Hepatocyte (in vitro differentiated cells): ENCODE data around the gene AHCYL2.

ENCODE experiments used
- CTCF ChIP-seq: fragments of 200-600 bp; sonication (generic); IDR thresholded peaks from 2 replicates; pipeline ENCODE4 v1.5.1; 2016; ENCODE audit warnings: antibody characterized with exemption, mild to moderate bottlenecking; ENCODE audit not compliant: poor library complexity
- EZH2 ChIP-seq: fragments of 200-600 bp; sonication (generic); IDR thresholded peaks from 2 replicates; pipeline ENCODE4 v1.6.1; 2016; ENCODE audit warnings: antibody characterized with exemption, mild to moderate bottlenecking, borderline replicate concordance

- TF ChIP-seq CTCF, result no peak
- TF ChIP-seq EZH2, result no peak
These were observed 22.6 kb upstream of the AHCYL2 start for GRCh38 chr7:129202058-129202777.
